ENCODE results near the gene COL4A2. TPM values are rescaled to one million over a fixed set of nuclear protein-coding genes. Genes with fewer than 3 reads are reported as not detected.

The COL4A2 gene
- 785 TPM for total RNA-seq

- peak; percentile 92 for DNase-seq
Measured at GRCh38 chr13:110306960-110307766, at the start of gene COL4A2, which contains the start of gene COL4A1. COL4A2 (plus strand) TSS chr13:110307284; CDS start chr13:110307904, 620 bp downstream. COL4A1 (minus strand) TSS chr13:110307157; CDS start chr13:110307027, 130 bp downstream.

GRCh38 chr13:110257408-110257807 lies 49.7 kb upstream of the COL4A2 start:
- DNase-seq: no peak

DNA sequence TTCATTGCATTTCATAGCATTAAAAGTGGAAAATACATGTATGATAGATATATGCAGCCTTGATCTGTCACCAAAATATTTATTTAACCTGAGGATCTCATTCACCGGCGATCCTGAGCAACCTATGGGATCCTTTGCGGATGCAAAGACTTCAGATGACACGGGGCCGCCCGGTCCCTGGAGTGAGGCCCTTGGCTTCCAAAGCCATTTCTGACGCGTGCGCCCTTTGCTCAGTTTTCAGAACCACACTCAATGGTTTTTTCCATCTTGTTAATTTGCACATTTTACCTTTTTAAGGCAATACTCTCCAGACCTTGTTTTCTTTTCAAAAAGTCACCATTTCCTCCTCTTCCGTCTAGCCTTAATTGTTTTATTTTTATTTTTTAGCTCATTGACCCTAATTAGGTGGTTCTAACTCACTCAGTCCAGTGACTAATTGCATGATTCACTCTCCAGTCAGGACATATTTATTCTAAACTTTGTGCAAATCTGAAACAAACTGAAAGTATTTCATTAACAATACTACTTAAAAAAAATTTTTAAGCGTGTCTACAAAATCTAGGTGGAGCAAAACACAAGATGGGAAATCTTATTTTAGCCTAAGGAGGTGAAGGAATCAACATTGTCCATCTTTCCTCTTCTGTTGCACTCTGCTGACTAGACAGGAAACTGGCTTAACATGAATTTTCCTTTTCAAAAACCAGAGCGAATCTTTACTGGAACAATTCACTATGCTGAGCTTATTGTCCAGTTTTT lies 48.0 kb upstream of the COL4A2 start:
- DNase-seq: no peak

GRCh38 chr13:110259651-110260050 lies 47.4 kb upstream of the COL4A2 start:
- DNase-seq: no peak

- DNase-seq: no peak
Measured at GRCh38 chr13:110261166-110262081, 45.7 kb upstream of the COL4A2 start.

DNA sequence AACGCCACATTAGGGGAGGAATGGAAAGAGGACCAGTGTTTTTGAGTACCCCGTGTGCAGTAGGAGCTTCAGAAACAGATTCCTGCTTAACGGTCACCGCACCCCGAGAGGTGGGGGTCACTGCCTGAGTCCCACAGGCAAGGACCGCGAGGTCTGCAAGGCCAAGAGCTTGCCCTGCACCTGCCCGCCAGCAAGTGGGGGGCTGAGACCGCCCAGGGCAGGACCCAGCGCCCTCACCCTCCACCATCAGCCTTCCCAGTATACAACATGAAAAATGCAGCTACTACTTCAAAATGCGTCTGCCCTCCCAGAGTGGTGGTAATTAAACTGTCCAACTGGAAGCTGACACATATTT lies 45.0 kb upstream of the COL4A2 start:
- no peak for DNase-seq

- DNase-seq: peak; percentile 68
Measured at GRCh38 chr13:110262508-110263291, 44.4 kb upstream of the COL4A2 start.

DNA sequence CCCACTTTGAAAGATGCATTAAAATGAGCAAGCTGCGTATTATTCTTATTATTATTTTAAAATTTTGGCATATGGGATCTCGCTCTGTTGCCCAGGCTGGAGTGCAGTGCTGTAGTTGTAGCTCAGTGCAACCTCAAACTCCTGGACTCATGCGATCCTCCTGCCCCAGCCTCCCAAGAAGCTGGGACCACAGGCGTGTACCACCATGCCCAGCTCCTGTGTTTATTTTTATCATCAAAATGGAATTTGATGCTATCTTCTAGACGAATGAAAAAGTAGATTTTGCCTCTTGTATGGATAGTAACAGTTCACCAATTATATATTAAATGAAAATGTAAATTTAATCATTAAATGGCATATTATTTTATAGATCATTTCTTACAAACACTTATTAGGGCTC lies 43.7 kb upstream of the COL4A2 start:
- no peak for DNase-seq

GRCh38 chr13:110263888-110264287 lies 43.2 kb upstream of the COL4A2 start:
- peak; percentile 87 for DNase-seq

DNA sequence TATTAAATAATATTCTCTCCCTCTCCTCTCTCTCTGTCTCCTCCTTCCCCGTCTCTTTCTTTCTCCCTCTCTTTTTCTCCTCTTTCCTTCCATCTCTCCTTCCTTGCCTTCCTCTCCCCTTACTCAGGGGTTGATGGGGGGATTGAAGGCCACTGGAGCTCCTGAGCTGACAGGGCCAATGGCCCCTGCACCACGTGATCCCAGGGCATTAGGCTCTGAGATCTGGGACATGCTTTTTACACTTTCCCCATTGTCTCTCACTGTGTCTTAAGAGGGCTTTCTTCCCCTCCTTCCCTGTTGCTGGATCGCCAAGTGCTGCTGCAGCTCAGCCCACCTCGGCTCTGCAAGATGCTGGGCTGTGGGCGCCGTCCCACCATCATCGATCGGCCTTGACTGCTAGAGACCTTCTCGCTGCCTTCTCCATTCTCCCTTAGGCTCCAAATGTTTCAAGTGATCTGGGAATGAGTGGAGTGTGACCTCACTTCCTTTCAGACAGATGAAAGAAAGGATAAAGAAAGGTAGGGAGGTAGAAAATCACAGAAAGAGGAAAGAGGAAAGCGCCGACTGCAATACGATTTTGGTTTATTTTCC lies 42.3 kb upstream of the COL4A2 start:
- no peak for DNase-seq

GRCh38 chr13:110265341-110265681 lies 41.8 kb upstream of the COL4A2 start:
- DNase-seq: no peak

GRCh38 chr13:110265682-110266430 lies 41.2 kb upstream of the COL4A2 start:
- DNase-seq: no peak

- DNase-seq: no peak
Measured at GRCh38 chr13:110266431-110266809, 40.7 kb upstream of the COL4A2 start.

GRCh38 chr13:110266983-110267382 lies 40.1 kb upstream of the COL4A2 start:
- no peak for DNase-seq

DNA sequence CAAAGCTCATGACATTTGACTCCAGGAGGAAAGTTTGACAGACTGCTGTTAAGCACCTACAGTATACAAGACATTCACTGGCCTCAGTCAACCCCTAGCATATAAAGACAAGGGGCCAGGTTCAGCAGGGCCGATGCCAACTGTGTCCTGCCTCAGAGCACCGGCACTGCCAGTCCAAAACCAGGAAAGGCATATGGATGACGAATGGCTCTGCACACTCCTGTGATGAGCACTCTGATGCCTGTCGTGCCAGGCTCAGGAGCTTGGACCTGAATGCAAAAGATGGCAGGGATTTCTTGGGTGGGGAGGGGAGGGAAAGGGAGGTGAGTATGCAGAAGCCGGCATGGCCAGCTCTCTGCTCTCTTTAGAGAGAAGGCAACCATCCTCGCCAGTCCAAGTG lies 39.0 kb upstream of the COL4A2 start:
- DNase-seq: no peak

DNA sequence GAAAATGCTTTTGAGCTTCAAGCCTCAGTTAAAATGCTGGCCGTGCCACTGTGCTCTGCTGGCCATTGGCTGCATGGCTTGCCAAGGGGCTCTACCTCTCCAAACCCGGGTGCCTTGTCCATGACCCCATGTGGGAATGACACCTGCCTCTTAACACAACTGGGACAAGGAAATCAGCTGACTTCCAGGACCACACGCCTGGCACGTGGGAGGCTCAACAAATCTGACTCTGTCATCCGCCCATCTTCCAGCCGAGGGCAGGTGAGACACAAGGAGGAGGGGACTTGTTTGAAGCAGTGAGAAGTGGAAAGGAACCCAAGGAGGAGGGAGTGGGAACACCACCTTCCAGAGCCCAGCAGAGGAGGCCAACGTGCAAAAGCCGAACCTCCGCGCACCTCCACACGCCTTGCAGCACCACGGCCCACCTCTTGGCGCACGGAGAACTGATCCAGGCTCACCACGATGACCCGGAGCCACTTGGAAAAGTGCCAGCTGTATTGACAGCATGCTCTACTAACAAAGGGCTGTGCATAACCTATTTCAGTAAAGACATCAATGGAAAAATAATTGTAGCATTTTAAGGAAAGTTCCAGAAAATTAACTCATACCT lies 38.4 kb upstream of the COL4A2 start:
- DNase-seq: no peak

GRCh38 chr13:110269509-110270185 lies 37.4 kb upstream of the COL4A2 start:
- no peak for DNase-seq

- DNase-seq: no peak
Measured at GRCh38 chr13:110270507-110270906, 36.6 kb upstream of the COL4A2 start.

- no peak for DNase-seq
Measured at GRCh38 chr13:110271313-110271712, 35.8 kb upstream of the COL4A2 start.

DNA sequence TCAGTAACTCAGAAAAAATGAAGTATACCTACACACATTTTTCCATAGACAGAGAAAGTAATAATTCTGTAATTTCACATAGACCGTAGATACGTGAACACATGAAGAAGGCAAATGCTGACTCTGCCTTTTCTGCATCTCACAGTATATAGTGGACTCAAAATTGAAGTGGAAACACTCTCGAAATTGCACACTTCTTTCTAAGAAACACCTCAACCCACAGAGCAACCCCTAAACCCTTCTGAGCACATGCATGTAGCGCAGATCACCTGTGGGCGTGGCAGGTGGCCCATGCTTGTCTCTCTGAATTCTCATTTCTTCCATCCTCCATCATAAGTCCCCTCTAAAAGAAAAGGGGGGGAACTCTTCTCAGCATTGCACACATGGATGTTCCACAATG lies 34.9 kb upstream of the COL4A2 start:
- DNase-seq: no peak
